K562 treated with DMSO at 1 percent for 48 hours (cell line): ENCODE data around the gene LRRC17. TPM values are rescaled to one million over a fixed set of nuclear protein-coding genes. Genes with fewer than 3 reads are reported as not detected.

Experiments used
- total RNA-seq: library from RNA; unstranded; fragments of 300-600 nt; gene quantifications from 2 replicates; pipeline ENCODE4 v1.2.3, GENCODE V29; 2022; ENCODE audit warnings: low replicate concordance; ENCODE audit errors: extremely low read depth

LRRC17 gene
- total RNA-seq = not detected in 2 replicates

GRCh38 chr7:102912742-102913141, at the start of gene LRRC17:
Gene LRRC17 (plus strand): TSS chr7:102913000. CDS start chr7:102933914, 20,914 bp downstream.

Other genes starting within 250 kb of the LRRC17 start
- gene POLR2J2, start 241.3 kb upstream of the LRRC17 start, total RNA-seq = not detected in 2 replicates
- gene FAM185A, start 164.0 kb upstream of the LRRC17 start, total RNA-seq = not detected in 2 replicates
- not detected in 2 replicates for gene FBXL13, start 161.8 kb downstream of the LRRC17 start, total RNA-seq
- gene ARMC10, start 162.1 kb downstream of the LRRC17 start, total RNA-seq = not detected in 2 replicates
- gene NAPEPLD, start 236.1 kb downstream of the LRRC17 start, total RNA-seq = not detected in 2 replicates